Measurements from ENCODE around the gene RNF212B. TPM values are rescaled to one million over a fixed set of nuclear protein-coding genes. Genes with fewer than 3 reads are reported as not detected.
A peak's percentile ranks its signal among the peaks of the same experiment; 100 is the strongest.

The RNF212B gene
- total RNA-seq, 1 donor from 2014 or later: not detected

DNA sequence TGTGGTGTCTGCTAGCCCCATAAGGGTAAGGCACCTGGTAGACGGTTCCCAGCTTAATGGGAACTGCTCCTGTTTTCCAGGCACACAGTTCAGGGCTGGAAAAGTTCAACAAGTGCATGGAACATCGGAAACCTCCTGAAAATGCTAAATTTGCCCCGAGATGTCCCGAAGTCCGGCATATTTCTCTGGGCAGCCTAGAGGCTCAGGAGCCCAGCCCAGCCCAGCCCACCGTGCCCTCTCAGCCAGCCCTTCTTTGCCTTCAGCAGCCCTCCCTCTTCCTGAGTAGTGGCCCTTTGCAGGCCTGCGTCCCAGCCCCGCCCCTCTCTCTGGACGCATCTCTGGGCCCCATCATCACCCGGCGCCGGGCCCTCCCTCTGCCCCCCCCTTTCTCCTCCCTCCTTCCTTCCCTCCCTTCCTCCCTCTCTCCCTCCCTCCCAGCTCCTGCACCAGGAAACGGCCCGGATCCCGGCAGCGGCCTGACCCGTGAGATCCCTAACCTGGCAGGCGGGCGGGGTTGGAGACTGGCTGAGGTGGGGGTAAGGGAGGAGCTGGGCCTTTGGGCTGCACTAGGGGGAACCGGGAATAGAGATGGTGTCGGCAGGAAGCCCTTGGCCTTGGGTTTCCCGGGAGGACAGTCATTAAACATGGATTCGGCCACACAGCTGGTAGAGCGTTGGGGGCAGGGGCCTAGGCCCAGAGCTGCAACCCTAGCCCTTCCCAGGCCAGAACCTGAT, 68.8 kb downstream of the RNF212B start, which contains the start of gene BCL2L2:
Gene BCL2L2, plus strand, starts transcription at position 422 of the 734 bp plus-strand sequence. CDS start 935 bp downstream, outside the sequence.
- peak; percentile 88 for DNase-seq (ENCODE audit: extremely low spot score, unreplicated experiment)
- peaks cover 17% of the 10 kb centered on the region for H3K4me1 Mint-ChIP-seq (ENCODE audit: unreplicated experiment)
- peaks cover 6% of the 10 kb centered on the region for H3K36me3 Mint-ChIP-seq
- no peak for TF ChIP-seq CTCF (conservative IDR thresholded peaks at IDR 0.05)
- no peaks in the 10 kb centered on the region for H3K9me3 Mint-ChIP-seq
- peak within 1 kb of the TSS; percentile 82 for H3K27ac Mint-ChIP-seq
- H3K27me3 Mint-ChIP-seq: no peaks in the 10 kb centered on the region
- peak within 1 kb of the TSS; percentile 97 for H3K4me3 Mint-ChIP-seq

DNA sequence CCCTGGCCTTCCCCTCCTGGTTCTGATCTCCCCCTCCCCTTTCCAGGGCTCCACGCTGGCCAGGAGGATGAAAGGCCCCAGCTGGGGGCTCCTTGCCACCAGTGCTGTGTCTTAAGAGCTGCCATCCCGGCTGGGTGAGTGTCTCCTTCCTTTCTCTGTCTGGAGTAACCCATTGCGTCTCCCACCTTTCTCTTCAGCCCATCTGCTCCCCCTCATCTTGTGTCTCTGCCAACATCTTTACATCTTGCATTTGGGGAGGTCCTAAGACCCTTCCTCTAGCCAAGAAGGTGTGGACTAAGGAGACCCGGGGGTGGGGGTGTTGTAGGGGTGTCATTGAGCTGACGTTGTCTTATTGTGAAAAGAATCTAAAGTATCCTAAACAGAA, 69.4 kb downstream of the RNF212B start:
- Mint-ChIP-seq H3K27ac (peak overlapping the region; percentile 82), H3K4me1 (ENCODE audit: unreplicated experiment) (peaks cover 17% of the 10 kb centered on the region), H3K9me3 (no peaks in the 10 kb centered on the region), H3K27me3 (no peaks in the 10 kb centered on the region), H3K36me3 (peaks cover 6% of the 10 kb centered on the region), H3K4me3 (peak overlapping the region; percentile 97)
- no peak for DNase-seq (ENCODE audit: extremely low spot score, unreplicated experiment)
- TF ChIP-seq CTCF (conservative IDR thresholded peaks at IDR 0.05): no peak

GRCh38 chr14:23307687-23308644, 70.2 kb downstream of the RNF212B start:
- peaks cover 10% of the 10 kb centered on the region for H3K36me3 Mint-ChIP-seq
- no peaks in the 10 kb centered on the region for H3K9me3 Mint-ChIP-seq
- peak overlapping the region; percentile 82 for H3K27ac Mint-ChIP-seq
- peak overlapping the region; percentile 97 for H3K4me3 Mint-ChIP-seq
- no peak for TF ChIP-seq CTCF (conservative IDR thresholded peaks at IDR 0.05)
- no peak for DNase-seq (ENCODE audit: extremely low spot score, unreplicated experiment)
- H3K27me3 Mint-ChIP-seq: no peaks in the 10 kb centered on the region
- peaks cover 17% of the 10 kb centered on the region for H3K4me1 Mint-ChIP-seq (ENCODE audit: unreplicated experiment)

DNA sequence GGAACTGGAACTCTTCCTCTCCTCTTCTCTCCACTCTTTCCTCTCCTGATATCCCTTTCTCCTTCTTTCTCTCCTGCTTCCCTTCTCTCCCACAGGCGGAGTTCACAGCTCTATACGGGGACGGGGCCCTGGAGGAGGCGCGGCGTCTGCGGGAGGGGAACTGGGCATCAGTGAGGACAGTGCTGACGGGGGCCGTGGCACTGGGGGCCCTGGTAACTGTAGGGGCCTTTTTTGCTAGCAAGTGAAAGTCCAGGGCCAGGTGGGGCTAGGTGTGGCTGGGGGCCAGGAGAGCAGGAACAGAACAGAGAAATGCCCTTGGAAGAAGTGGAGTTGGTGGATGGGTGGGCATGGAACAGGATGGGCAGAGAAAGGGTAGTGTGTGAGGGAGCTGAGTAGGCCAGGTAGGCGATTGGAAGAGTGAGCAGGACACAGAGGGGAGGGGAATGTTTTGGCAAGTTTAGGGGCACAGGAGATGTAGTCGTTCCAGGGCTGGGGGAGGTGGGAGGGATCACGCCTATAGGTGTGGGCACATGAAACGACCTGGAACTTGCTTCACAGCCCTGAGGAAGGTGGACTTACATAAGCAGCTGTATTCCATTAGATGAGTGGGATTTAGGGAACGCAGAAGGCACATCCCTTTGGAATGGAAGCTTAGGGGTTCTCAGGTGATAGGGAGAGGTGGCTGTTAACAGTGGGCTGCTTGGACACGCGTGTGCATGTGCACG, 71.1 kb downstream of the RNF212B start:
- no peaks in the 10 kb centered on the region for H3K27me3 Mint-ChIP-seq

More for the DNA sequence above, 71.1 kb downstream of the RNF212B start:
- Mint-ChIP-seq H3K9me3 (no peaks in the 10 kb centered on the region), H3K4me1 (ENCODE audit: unreplicated experiment) (peaks cover 17% of the 10 kb centered on the region), H3K4me3 (peak overlapping the region; percentile 97), H3K36me3 (peaks cover 10% of the 10 kb centered on the region), H3K27ac (no peak overlapping the region)
- no peak for TF ChIP-seq CTCF (conservative IDR thresholded peaks at IDR 0.05)
- DNase-seq (ENCODE audit: extremely low spot score, unreplicated experiment): no peak

Data from type B pancreatic cell (in vitro differentiated cells).